CD4-positive, alpha-beta T cell treated with Interleukin-15 for 4 hours (primary cell): Measurements from ENCODE around the gene MYO7B.

Experiments
- DNase-seq: peaks from one replicate; pipeline ENCODE4 v3.0.0-alpha.2; 2020; ENCODE audit warnings: low spot score

Gene MYO7B

DNA sequence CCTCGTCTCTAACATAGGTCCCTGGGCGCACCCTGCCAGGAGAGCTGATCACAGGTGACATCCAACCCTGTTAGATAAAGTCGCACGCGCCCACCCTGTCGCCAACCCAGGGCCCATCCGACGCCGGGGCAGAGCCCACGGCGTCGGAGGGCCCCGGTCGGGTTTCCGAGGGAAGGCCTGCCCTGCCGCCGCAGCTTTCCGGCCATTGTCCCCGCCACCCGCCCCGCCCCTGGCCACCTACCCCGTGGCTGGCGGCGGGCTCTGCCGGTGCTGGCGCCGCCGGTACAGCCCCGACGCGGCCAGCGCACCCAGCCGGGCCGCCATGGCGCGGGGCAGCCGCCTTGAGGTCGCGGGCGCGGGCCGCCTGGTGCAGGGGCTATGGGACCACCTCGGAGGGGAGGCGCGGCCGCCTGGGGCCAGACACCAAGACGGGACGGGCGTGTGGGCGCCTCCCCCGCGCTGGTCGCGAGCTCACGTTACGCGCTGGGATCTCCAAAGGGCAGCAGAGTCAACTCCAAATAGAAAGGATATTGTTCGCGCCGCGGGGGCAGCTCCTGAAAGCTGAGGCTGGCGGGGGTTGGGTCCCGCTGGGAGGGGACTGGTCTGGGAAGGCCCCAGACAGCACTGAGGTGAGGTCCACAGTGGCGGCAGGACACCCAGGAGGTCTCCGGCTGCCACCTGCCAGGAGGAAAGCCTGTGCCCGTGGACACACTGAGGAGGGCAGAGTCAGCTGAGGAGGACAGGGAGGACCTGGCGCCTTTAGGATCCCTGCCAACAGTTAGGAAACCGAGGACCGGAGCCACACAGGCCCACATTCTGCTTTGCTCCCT is 128.8 kb downstream of the MYO7B start:
- no peak for DNase-seq

DNA sequence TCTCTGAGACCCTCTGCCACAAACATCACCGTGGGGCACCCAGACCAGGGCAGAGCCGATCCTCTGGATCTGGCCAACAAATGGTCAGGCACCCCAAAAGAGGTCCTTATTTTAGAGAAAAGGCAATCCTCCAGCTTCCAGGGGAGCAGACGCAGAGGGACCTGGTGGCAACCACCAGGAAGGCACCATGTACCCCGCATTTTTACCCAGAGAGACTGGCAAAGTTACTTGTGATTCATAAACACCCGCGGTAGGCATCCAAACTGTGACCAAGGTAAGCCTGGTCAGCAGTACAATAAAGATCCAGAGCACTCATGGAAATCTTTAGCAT is 129.4 kb downstream of the MYO7B start:
- no peak for DNase-seq

- DNase-seq: no peak
These were observed 129.9 kb downstream of the MYO7B start for GRCh38 chr2:127665267-127665893.

DNA sequence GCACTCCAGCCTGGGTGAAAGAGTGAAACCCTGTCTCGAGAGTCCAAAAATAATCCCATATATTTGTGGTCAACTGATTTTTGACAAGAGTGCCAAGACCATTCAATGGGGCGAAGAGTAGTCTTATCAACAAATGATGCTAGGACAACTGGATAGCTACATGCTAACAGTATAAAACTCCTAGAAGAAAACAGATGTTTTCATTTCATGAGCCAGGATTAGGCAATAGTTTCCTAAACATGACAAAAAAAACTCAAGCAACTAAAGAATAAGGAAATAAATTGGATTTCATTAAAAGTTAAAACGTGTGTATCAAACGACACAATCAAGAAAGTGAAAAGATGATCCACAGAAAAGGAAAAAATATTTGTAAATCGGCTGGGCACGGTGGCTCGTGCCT is 133.6 kb downstream of the MYO7B start:
- no peak for DNase-seq

GRCh38 chr2:127670055-127670956 is 134.8 kb downstream of the MYO7B start:
- DNase-seq: no peak

- no peak for DNase-seq
These were observed 135.4 kb downstream of the MYO7B start for GRCh38 chr2:127670957-127671290.

DNA sequence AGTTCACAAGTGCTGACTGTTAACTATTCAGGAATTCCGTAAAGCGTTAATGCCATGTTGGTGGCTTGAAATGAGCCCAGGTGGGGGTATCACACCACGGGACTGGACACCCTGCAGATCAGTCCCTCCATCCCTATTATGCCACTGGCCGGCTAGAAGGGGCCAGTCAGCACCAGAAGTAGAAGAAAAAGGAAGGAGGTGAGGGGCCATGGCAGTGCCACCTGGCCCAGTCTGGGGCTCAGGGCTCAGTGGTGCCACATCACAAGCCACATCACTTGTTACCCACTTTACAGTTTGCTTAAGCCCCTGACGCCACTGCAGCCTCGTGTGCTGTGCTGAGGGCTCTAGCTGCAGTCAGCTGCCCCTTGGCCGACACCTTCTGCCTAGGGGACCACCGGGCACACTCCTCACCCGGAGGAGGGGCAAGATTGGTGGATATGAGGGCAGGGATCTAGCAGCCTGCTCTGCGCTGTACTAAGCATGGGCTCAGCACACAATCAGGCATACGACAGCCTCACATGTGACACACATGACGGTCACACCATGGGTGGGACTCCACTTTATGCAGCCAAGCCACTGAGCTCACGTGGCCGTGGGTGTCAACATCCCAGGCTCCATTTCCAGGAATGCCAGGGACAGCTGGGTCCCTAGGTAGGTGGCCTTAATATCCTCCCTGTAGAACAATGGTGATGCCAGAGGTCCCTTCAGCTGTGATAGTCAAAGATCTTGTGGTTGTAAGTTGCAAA is 136.2 kb downstream of the MYO7B start:
- no peak for DNase-seq

DNA sequence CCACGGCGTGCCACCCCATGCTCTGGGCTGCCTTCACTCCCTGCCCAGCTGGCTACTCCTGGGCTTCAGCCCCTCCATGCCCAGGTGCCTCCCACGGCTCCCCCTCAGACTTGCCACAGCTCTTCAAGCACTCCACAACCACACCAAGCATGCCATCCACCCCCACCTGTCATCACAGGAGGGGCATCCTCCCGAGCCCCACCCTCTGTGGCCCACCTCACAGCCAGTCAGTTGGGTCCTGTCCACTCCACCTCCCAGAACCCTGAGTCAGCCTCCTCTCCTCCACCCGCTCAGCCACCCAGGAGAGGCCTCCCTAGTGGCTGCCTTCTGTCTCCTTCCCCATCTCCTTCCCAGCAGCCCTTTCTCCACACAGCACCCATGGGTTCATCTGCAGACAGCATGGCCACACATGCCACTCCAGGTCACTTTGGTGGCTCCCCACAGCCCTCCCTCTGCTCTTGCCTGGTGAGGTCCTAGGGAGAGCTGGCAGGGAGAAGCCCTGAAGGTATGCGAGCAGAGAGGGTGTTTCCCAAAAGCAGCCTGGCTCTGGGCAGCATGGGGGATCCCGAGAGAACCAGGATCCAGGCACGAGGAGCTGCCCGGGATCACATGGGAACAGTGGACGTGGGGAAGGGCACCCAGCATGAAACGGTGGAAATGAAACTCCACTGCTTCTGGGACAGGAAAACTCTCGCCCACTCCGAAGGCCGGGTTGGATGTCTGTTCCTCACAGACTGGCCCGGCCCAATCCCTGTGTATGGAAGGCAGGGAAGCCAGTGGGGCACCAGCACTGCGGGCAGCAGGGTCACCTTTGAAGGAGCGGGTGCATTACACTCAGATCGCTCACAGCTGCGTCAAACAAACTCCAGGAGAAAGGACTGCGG is 137.1 kb downstream of the MYO7B start:
- no peak for DNase-seq

DNA sequence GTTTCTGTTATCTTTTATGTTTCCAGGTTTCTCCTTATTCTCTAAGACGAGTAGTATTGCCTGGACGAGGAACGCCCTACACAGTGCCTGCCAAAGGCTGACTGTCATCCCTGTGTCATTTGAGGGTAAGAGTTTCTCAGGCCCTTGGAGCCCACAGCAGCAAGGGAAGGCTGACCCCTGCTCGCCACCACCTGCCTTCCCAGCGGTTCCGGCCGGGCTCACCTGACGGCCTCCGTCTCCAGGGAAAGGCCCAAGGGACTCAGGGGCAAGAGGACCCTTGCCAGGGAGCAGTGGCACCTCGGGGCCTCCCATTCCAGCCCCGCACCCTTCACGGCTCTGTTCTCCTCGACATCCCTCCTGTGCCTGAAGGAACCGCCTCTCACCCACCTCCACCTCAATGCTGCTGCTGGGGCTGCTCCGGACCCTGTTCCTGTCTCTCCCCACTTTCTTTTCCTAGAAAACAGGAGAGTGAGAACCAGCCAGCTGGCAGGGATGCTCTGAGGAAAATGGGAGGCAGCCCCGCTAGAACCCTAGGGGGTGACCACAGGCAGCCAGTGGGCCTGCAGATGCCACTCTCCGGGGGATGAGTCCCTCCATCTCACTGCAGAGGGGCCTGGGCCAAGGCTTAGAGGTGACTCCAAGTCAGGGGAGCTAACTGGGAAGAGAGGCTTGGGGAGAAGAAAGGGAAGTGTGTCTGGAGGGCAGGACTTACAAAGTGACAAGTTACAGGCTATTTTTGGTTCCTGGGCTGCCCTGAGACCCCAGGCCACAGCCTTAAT is 138.0 kb downstream of the MYO7B start:
- DNase-seq: no peak

- DNase-seq: no peak
These were observed 139.0 kb downstream of the MYO7B start for GRCh38 chr2:127674241-127675209.

DNA sequence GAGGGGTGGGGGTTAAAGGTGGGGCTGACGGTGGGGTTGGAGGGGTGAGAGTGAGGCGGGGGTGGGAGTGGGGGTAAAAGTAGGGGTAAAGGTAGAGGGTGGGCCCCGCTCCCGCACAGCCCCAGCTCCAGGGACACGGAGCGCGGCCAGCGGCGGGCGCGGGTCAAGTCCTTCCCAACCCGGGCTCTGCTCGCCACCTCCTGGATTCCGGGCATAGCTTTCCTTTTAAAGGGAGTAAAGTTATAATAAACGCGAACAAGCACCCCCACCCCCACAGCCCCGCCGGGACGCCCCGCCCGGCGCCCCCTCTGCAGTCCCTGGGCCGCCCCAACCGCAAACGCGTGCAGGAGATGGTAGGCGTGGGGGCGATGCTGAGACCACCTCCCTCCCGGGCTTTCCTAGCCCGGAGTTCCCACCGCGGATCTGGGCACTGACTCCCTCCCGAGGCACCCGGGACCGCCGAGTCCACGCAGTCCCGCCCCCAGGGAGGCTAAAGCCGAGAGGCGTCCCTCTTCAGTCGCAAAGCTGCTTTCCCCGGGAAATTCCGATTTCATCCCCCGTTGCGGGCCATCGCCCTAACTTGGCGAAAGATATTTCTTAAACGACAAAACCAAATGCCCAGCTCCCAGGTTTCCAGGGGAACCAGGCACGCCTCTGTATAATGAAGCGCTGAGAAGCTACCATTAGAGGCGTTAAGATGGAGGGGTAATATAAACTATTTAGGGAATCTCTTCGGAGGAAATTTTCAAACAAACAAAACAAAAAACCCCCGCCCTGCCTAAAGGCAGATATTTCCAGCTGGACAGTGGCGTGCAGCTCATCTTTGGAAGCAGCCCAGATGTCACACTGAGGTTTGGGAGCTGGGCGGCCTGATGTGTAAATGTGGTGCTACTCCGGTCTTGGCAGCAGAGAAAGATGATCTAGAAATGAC is 140.1 kb downstream of the MYO7B start, which contains the start of gene LIMS2:
LIMS2 (minus strand) TSS at position 200 of the 931 bp plus-strand sequence. CDS start 506 bp downstream, outside the sequence.
- no peak for DNase-seq

DNA sequence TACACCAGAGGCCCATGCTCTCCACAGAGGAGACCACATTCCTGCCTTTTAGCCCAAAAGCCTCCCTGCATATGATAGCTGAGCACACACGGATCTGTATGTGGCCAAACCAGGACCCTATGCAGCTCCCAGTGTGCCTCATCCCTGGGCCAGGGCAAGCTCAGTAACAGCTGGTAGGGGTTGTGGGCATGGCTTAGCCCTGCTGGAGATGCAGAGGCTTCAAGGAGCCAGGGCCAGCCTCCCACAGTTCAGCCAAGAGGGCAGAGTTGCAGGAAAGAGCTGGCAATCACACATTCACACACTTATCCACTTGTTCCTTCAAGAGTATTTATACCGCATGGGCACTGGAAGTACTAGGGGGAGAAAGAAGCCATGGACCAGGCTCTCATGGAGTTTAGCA is 141.4 kb downstream of the MYO7B start:
- DNase-seq: no peak

DNA sequence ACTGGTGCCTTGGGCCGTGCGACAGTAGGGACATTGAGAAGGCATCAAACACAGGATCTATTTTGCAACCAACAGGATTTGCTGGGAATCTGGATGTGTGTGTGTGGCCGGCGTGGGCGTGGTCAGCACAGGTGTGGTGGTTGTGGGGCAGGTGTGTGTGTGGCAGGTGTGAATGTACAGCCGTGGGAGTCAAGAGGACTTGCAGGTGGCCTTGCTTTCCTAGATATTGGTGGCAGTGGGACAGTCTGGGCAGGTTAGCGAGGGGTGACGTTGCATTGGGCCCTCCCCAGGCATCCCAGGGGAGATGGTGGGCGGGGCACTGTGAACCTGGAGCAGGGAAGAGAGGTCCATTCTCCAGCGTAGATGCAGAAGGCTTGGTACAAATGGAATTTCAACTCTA is 143.0 kb downstream of the MYO7B start:
- no peak for DNase-seq

GRCh38 chr2:127678991-127679390 is 143.5 kb downstream of the MYO7B start:
- DNase-seq: no peak

DNA sequence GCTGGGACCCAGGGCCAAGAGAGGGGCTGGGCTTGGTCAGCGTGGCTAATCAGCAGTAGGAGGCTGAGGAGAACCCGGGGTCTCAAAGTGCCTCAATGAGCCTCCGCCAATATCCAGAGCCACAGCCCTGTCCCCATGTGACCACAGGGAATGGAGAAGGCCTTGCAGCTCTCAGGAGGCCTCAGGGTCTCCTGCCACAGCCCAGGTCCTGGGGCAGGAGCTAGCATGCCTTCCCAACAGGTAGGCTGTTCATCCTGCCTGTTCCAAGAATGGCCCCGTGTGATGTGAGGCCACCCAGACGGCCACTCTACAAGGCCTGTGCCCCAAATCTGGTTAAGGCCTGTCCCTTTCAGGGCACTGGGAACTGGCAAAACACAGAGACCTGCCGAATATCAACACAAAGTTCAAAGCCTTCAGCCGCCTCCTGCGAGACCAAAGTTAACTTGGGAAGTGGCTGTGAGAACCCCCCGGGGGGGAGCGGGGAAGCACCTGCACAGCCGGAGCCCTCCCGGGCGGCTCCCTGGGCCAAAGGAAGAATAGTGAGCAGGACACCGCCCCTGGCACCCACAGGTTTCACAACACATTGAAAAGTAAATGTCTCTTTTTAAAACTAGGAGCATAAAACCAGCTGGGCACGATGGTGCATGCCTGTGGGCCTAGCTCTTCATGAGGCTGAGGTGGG is 144.3 kb downstream of the MYO7B start:
- no peak for DNase-seq

- no peak for DNase-seq
These were observed 145.3 kb downstream of the MYO7B start for GRCh38 chr2:127680706-127681287.

DNA sequence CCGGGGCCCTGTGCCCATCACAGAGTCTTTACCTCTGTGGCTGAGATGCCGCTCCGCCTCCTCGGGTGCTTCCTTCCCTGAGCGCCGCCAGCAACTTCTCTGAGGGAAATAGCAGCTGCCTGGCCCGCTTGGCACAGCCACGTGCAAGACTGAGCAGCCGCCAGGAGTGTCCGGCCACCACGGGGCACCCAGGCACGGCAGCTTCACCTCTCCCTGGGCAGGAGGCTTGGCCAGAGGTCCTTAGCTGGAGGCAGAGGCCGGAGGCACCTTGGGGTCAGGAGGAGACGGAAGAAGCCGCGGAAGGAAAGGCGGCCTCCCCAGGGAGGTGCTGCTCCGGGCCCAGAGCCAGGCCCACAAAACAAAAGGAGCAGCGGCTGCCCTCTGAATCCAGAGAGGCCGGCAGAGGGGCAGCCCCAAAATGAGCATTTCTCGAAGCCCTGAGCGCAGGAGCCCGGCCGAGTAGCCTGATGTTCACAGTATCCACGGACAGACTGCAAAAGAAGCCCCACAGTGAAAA is 145.9 kb downstream of the MYO7B start:
- DNase-seq: no peak
